HFFc6 (cell line): ENCODE measurements around the gene VGLL1. TPM values are rescaled to one million over a fixed set of nuclear protein-coding genes. Genes with fewer than 3 reads are reported as not detected.

ENCODE experiments used
- DNase-seq: peaks from one replicate; pipeline ENCODE4 v3.0.0-alpha.2; 2018
- H3K27ac Mint-ChIP-seq: 2 replicates; pipeline ENCODE4 v1.8.0; 2020; ENCODE audit warnings: mild to moderate bottlenecking, mixed read lengths
- H3K27me3 Mint-ChIP-seq: 2 replicates; pipeline ENCODE4 v1.8.0; 2021; ENCODE audit warnings: mild to moderate bottlenecking, moderate library complexity, mixed read lengths; ENCODE audit not compliant: insufficient read depth
- H3K36me3 Mint-ChIP-seq: 2 replicates; pipeline ENCODE4 v1.8.0; 2021; ENCODE audit warnings: low read depth, mixed read lengths
- H3K4me1 Mint-ChIP-seq: 2 replicates; pipeline ENCODE4 v1.8.0; 2020; ENCODE audit warnings: low read depth, mixed read lengths
- H3K4me3 Mint-ChIP-seq: 2 replicates; pipeline ENCODE4 v1.8.0; 2020; ENCODE audit warnings: mild to moderate bottlenecking, moderate library complexity, mixed read lengths
- H3K9me3 Mint-ChIP-seq: 2 replicates; pipeline ENCODE4 v1.8.0; 2020; ENCODE audit warnings: mild to moderate bottlenecking, mixed read lengths
- CTCF ChIP-seq: fragments of 200-600 bp; sonication (generic); IDR thresholded peaks from 2 replicates; pipeline ENCODE4 v1.5.0; 2021; ENCODE audit warnings: antibody characterized with exemption, mild to moderate bottlenecking
- long read RNA-seq: library from polyadenylated mRNA; unstranded; transcript quantifications from one replicate; pipeline ENCODE4 v2.0.0, GENCODE V29; 2019
- total RNA-seq, 6 experiments: library from RNA; stranded (reverse); fragmentation: NEBNext Ultra II Directional; extraction: Animal tissue kit (Norgen Biotek cat#: 25700); gene quantifications; 2 replicates in 1 of 6; 3 replicates in 5 of 6; pipeline ENCODE4 v1.2.3, GENCODE V29; 2021

VGLL1 gene
- not detected for total RNA-seq
- long read RNA-seq, result 0 reads

GRCh38 chrX:136531951-136532350 is at the start of gene VGLL1:
Gene VGLL1 (plus strand): TSS chrX:136532215. CDS start chrX:136536021, 3,806 bp downstream.
- Mint-ChIP-seq H3K27ac (no peak within 1 kb of the TSS), H3K9me3 (no peaks in the 10 kb centered on the region), H3K4me3 (no peak within 1 kb of the TSS), H3K36me3 (no peaks in the 10 kb centered on the region), H3K27me3 (peaks cover 6% of the 10 kb centered on the region), H3K4me1 (peaks cover 6% of the 10 kb centered on the region; the same call in 1 of the 2 replicates)
- no peak for TF ChIP-seq CTCF
- no peak for DNase-seq

- DNase-seq, result no peak
- Mint-ChIP-seq H3K27ac (no peak within 1 kb of the TSS), H3K27me3 (peaks cover 8% of the 10 kb centered on the region; the same call in 1 of the 2 replicates), H3K9me3 (no peaks in the 10 kb centered on the region), H3K36me3 (no peaks in the 10 kb centered on the region), H3K4me1 (no peaks in the 10 kb centered on the region), H3K4me3 (no peak within 1 kb of the TSS)
- no peak for TF ChIP-seq CTCF
Measured at GRCh38 chrX:136487647-136488046, 44.4 kb upstream of the VGLL1 start, which contains the start of gene BRS3. Gene BRS3 (plus strand): TSS chrX:136487947. CDS start chrX:136488115, 168 bp downstream.

- Mint-ChIP-seq H3K4me3 (no peak overlapping the region), H3K36me3 (no peaks in the 10 kb centered on the region), H3K27me3 (peaks cover 8% of the 10 kb centered on the region; the same call in 1 of the 2 replicates), H3K27ac (no peak overlapping the region), H3K4me1 (no peaks in the 10 kb centered on the region), H3K9me3 (no peaks in the 10 kb centered on the region)
- TF ChIP-seq CTCF, result no peak
- DNase-seq, result no peak
Measured at GRCh38 chrX:136488706-136489105, 43.3 kb upstream of the VGLL1 start.

GRCh38 chrX:136491832-136492231 is 40.2 kb upstream of the VGLL1 start:
- Mint-ChIP-seq H3K27me3 (peaks cover 8% of the 10 kb centered on the region; the same call in 1 of the 2 replicates), H3K27ac (no peak overlapping the region)

GRCh38 chrX:136493011-136493410 is 39.0 kb upstream of the VGLL1 start:
- Mint-ChIP-seq H3K27me3 (peaks cover 8% of the 10 kb centered on the region; the same call in 1 of the 2 replicates), H3K27ac (no peak overlapping the region), H3K4me1 (no peaks in the 10 kb centered on the region), H3K36me3 (no peaks in the 10 kb centered on the region), H3K9me3 (no peaks in the 10 kb centered on the region), H3K4me3 (no peak overlapping the region)
- DNase-seq, result no peak
- TF ChIP-seq CTCF, result no peak

More at GRCh38 chrX:136491832-136492231, 40.2 kb upstream of the VGLL1 start:
- H3K9me3 Mint-ChIP-seq, result no peaks in the 10 kb centered on the region
- H3K4me1 Mint-ChIP-seq, result no peaks in the 10 kb centered on the region
- TF ChIP-seq CTCF, result no peak
- DNase-seq, result no peak
- no peak overlapping the region for H3K4me3 Mint-ChIP-seq
- H3K36me3 Mint-ChIP-seq, result no peaks in the 10 kb centered on the region
